ENCODE results near the gene HOXC12.

Gene HOXC12

DNA sequence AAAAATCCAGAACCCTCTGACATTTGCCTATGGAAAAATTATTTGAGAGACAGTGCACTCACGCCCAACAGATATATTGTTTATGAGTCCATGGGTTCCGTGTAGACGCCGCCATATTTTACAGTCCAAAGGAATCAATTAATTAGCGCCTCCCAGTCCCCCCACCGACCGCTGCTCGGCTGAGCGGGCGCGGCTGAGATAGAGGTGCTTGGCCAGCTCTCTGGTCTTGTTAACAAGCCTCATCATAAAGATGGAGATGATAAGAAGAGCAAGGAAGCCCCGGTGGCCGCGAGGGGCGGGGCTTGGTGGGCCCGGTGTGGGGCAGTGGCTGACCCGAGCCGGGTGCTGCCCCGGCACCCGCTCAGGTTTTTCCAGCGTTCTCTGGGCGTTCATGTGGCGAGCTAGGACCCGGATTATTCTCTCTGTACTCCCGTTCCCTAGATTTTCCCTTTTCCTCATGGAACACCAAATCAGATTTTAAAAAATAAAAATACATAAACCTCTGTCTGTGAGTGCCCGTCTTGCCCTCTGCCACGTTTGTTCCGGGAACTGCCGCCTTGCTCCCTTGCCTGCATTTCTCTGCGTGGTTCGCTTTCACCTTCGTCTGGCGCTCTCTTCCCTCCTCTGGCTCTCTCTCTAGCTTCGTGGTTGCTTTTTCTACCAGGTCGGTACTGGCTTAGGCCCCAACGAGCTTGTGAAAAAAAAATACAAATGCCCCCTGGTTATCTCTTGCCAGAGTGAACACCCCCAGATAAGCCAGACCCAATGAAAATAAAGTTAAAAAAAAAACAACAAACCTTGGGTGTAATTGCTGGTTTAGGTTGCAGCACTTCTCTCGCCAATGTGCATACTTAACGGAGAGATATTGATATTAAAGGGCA is 9.0 kb downstream of the HOXC12 start:
- H3K4me3 ChIP-seq (ENCODE audit: low read length): no peak overlapping the region
- H3K9ac ChIP-seq (ENCODE audit: low read length): no peak overlapping the region
- H3K27ac ChIP-seq (ENCODE audit: low read length): no peak overlapping the region
- no peaks in the 10 kb centered on the region for H3K36me3 ChIP-seq (ENCODE audit: control insufficient read depth, low read depth, low read length)
- peaks cover 3% of the 10 kb centered on the region for H3K4me1 ChIP-seq (ENCODE audit: control insufficient read depth, low read depth, low read length)
- peaks cover 100% of the 10 kb centered on the region for H3K27me3 ChIP-seq (ENCODE audit: control insufficient read depth, insufficient read depth, low read length)
- no peaks in the 10 kb centered on the region for H3K9me3 ChIP-seq (ENCODE audit: control insufficient read depth, low read depth, low read length)

DNA sequence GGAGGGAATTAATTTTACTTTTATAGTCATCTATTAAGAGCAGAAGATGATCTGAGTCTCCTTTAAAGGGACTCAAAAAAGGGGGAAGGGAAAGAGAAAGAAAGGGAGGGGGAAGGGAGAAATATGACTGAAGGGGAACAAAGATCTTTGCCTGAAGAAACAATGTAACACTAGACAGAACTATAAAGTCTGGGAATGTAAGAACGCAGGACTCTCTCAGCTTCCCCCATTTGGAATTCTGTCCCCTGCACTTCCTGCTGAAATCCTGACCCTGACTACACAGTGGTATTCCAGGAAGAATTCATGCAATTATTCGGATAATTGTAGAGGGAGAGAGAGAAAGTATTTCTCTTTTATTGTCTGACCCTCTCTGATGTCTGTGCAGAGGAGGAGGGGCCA is 9.6 kb downstream of the HOXC12 start:
- H3K4me1 ChIP-seq (ENCODE audit: control insufficient read depth, low read depth, low read length): peaks cover 3% of the 10 kb centered on the region
- no peak overlapping the region for H3K9ac ChIP-seq (ENCODE audit: low read length)
- peaks cover 100% of the 10 kb centered on the region for H3K27me3 ChIP-seq (ENCODE audit: control insufficient read depth, insufficient read depth, low read length)
- no peaks in the 10 kb centered on the region for H3K36me3 ChIP-seq (ENCODE audit: control insufficient read depth, low read depth, low read length)
- H3K9me3 ChIP-seq (ENCODE audit: control insufficient read depth, low read depth, low read length): no peaks in the 10 kb centered on the region
- H3K4me3 ChIP-seq (ENCODE audit: low read length): no peak overlapping the region
- no peak overlapping the region for H3K27ac ChIP-seq (ENCODE audit: low read length)

GRCh38 chr12:53965281-53966084 is 10.8 kb downstream of the HOXC12 start:
- Histone ChIP-seq H3K27ac (ENCODE audit: low read length) (no peak overlapping the region), H3K4me3 (ENCODE audit: low read length) (peak overlapping the region; percentile 23), H3K9ac (ENCODE audit: low read length) (no peak overlapping the region), H3K4me1 (ENCODE audit: control insufficient read depth, low read depth, low read length) (peaks cover 3% of the 10 kb centered on the region), H3K36me3 (ENCODE audit: control insufficient read depth, low read depth, low read length) (no peaks in the 10 kb centered on the region), H3K27me3 (ENCODE audit: control insufficient read depth, insufficient read depth, low read length) (peaks cover 100% of the 10 kb centered on the region), H3K9me3 (ENCODE audit: control insufficient read depth, low read depth, low read length) (no peaks in the 10 kb centered on the region)

DNA sequence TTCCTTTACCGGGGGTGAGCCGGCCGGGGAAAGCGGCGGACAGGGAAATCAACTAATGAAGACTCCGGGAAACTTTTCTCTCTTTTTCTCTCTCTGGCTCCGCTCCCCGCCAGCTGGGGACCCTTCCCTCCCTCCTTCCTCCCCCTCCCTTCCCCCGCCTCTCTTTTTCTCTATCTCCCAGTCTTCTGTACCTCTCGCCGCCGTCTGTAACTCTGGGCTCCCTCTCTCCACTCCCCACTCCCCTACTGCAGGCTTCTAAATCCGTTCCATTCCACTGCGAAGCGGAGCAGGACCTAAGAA is 11.3 kb downstream of the HOXC12 start:
- H3K4me3 ChIP-seq (ENCODE audit: low read length): peak overlapping the region; percentile 23

DNA sequence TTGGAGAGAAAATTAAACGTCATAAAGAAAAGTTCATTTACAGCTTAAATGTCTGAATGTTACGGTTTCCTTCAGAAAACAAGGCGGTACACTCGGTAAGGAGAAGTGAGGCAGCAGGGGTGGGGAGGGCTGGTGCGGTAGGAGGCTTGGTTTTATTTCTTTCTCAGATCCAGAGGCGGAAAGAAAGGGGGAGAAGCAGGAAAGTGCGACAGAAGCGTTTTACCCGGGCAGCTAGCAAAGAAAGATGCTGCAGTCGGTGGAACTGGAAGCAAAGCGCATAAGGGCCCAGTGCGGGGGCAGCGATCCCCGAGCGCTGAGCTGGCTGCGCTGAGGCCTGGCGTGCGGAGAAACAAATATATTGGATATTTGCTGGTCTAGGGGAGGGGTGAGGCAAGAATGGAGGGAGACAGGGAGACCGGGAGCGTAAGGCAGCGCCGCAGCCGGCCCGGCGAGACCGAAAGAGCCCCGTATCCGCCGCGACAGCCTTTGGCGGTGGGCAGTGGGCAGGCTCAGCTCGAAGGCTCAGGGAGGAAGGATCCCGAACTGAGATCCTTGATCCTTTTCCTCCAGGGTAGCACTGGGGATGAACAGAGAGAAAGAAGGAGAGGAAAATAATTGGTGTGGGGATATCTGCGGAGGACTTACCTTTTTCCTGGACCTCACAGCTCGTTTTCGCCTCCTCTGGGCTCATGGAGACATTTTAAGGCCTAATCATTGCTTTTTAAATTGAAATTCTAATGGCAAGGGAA is 11.9 kb downstream of the HOXC12 start:
- Histone ChIP-seq H3K27ac (ENCODE audit: low read length) (no peak overlapping the region), H3K27me3 (ENCODE audit: control insufficient read depth, insufficient read depth, low read length) (peaks cover 100% of the 10 kb centered on the region), H3K4me3 (ENCODE audit: low read length) (peak overlapping the region; percentile 23)

More for the DNA sequence above, 11.3 kb downstream of the HOXC12 start:
- H3K9me3 ChIP-seq (ENCODE audit: control insufficient read depth, low read depth, low read length): no peaks in the 10 kb centered on the region
- no peaks in the 10 kb centered on the region for H3K36me3 ChIP-seq (ENCODE audit: control insufficient read depth, low read depth, low read length)
- peaks cover 3% of the 10 kb centered on the region for H3K4me1 ChIP-seq (ENCODE audit: control insufficient read depth, low read depth, low read length)
- H3K9ac ChIP-seq (ENCODE audit: low read length): no peak overlapping the region
- H3K27me3 ChIP-seq (ENCODE audit: control insufficient read depth, insufficient read depth, low read length): peaks cover 100% of the 10 kb centered on the region
- H3K27ac ChIP-seq (ENCODE audit: low read length): no peak overlapping the region

GRCh38 chr12:53967421-53967925 is 12.8 kb downstream of the HOXC12 start:
- Histone ChIP-seq H3K9ac (ENCODE audit: low read length) (no peak overlapping the region), H3K36me3 (ENCODE audit: control insufficient read depth, low read depth, low read length) (no peaks in the 10 kb centered on the region), H3K27me3 (ENCODE audit: control insufficient read depth, insufficient read depth, low read length) (peaks cover 100% of the 10 kb centered on the region), H3K27ac (ENCODE audit: low read length) (no peak overlapping the region), H3K4me1 (ENCODE audit: control insufficient read depth, low read depth, low read length) (peaks cover 3% of the 10 kb centered on the region), H3K9me3 (ENCODE audit: control insufficient read depth, low read depth, low read length) (no peaks in the 10 kb centered on the region), H3K4me3 (ENCODE audit: low read length) (no peak overlapping the region)

More for the DNA sequence above, 11.9 kb downstream of the HOXC12 start:
- H3K9ac ChIP-seq (ENCODE audit: low read length): no peak overlapping the region
- H3K36me3 ChIP-seq (ENCODE audit: control insufficient read depth, low read depth, low read length): no peaks in the 10 kb centered on the region
- H3K4me1 ChIP-seq (ENCODE audit: control insufficient read depth, low read depth, low read length): peaks cover 3% of the 10 kb centered on the region
- H3K9me3 ChIP-seq (ENCODE audit: control insufficient read depth, low read depth, low read length): no peaks in the 10 kb centered on the region

- H3K27ac ChIP-seq (ENCODE audit: low read length): no peak overlapping the region
- no peaks in the 10 kb centered on the region for H3K36me3 ChIP-seq (ENCODE audit: control insufficient read depth, low read depth, low read length)
- H3K4me3 ChIP-seq (ENCODE audit: low read length): no peak overlapping the region
- peaks cover 7% of the 10 kb centered on the region for H3K4me1 ChIP-seq (ENCODE audit: control insufficient read depth, low read depth, low read length)
- H3K27me3 ChIP-seq (ENCODE audit: control insufficient read depth, insufficient read depth, low read length): peaks cover 100% of the 10 kb centered on the region
- no peaks in the 10 kb centered on the region for H3K9me3 ChIP-seq (ENCODE audit: control insufficient read depth, low read depth, low read length)
- no peak overlapping the region for H3K9ac ChIP-seq (ENCODE audit: low read length)
Observed at GRCh38 chr12:53968214-53969127, 13.8 kb downstream of the HOXC12 start.

- no peaks in the 10 kb centered on the region for H3K9me3 ChIP-seq (ENCODE audit: control insufficient read depth, low read depth, low read length)
- no peak overlapping the region for H3K27ac ChIP-seq (ENCODE audit: low read length)
- H3K9ac ChIP-seq (ENCODE audit: low read length): no peak overlapping the region
- no peaks in the 10 kb centered on the region for H3K36me3 ChIP-seq (ENCODE audit: control insufficient read depth, low read depth, low read length)
- peaks cover 100% of the 10 kb centered on the region for H3K27me3 ChIP-seq (ENCODE audit: control insufficient read depth, insufficient read depth, low read length)
- H3K4me1 ChIP-seq (ENCODE audit: control insufficient read depth, low read depth, low read length): peaks cover 7% of the 10 kb centered on the region
- H3K4me3 ChIP-seq (ENCODE audit: low read length): no peak overlapping the region
Observed at GRCh38 chr12:53969588-53970259, 15.0 kb downstream of the HOXC12 start.

- Histone ChIP-seq H3K27me3 (ENCODE audit: control insufficient read depth, insufficient read depth, low read length) (peaks cover 100% of the 10 kb centered on the region), H3K36me3 (ENCODE audit: control insufficient read depth, low read depth, low read length) (no peaks in the 10 kb centered on the region), H3K27ac (ENCODE audit: low read length) (no peak overlapping the region), H3K9me3 (ENCODE audit: control insufficient read depth, low read depth, low read length) (no peaks in the 10 kb centered on the region), H3K9ac (ENCODE audit: low read length) (no peak overlapping the region), H3K4me3 (ENCODE audit: low read length) (no peak overlapping the region), H3K4me1 (ENCODE audit: control insufficient read depth, low read depth, low read length) (peaks cover 7% of the 10 kb centered on the region)
Observed at GRCh38 chr12:53970451-53970850, 15.7 kb downstream of the HOXC12 start.

DNA sequence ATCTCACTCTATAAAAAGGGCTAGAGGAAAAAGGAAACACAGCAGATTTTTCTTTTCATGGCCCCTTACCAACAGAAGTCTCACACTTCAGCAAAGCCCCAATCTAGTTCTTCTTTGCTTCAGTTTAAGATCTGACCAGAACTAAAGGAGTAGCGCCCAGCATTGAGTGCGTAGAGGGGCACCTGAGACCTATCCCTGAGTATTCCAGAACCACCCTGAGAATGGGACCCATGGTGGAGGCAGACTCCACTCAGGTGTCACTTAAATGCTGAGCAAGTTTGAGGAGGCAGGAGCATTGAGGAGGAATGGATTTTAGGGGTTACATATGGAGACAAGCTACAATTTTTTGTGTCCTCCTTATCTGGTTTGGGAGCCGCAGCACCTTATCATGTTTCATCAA is 16.4 kb downstream of the HOXC12 start:
- H3K9ac ChIP-seq (ENCODE audit: low read length): no peak overlapping the region
- no peaks in the 10 kb centered on the region for H3K36me3 ChIP-seq (ENCODE audit: control insufficient read depth, low read depth, low read length)
- H3K27me3 ChIP-seq (ENCODE audit: control insufficient read depth, insufficient read depth, low read length): peaks cover 100% of the 10 kb centered on the region
- no peaks in the 10 kb centered on the region for H3K9me3 ChIP-seq (ENCODE audit: control insufficient read depth, low read depth, low read length)
- no peak overlapping the region for H3K4me3 ChIP-seq (ENCODE audit: low read length)
- no peak overlapping the region for H3K27ac ChIP-seq (ENCODE audit: low read length)
- peaks cover 10% of the 10 kb centered on the region for H3K4me1 ChIP-seq (ENCODE audit: control insufficient read depth, low read depth, low read length)
